K562 (cell line): ENCODE data around the gene GIPC3. TPM values are rescaled to one million over a fixed set of nuclear protein-coding genes. Genes with fewer than 3 reads are reported as not detected.

ENCODE experiments used
- ATAC-seq: fragments of 200-7000 bp; cut with Tn5 transposase; 3 replicates; pipeline ENCODE4 v1.9.1; 2020; ENCODE audit warnings: moderate library complexity
- BruUV-seq: library from RNA; stranded (reverse); fragments of 400-500 nt; replicated peaks from 2 replicates; lab custom pipeline; 2021; lab: Mats Ljungman, UMichigan
- CTCF ChIA-PET: fragments of 300-600 bp; formaldehyde crosslinking; extraction: SDS; loops from one replicate; lab custom pipeline; 2021; ENCODE audit warnings: low intra/inter-chr PET ratio; lab: Yijun Ruan, JAX
- POLR2A ChIA-PET: fragments of 300-600, 350-650 bp; sonication (Branson Sonifier 250); formaldehyde crosslinking; extraction: SDS; loops from one replicate; lab custom pipeline; 2021; ENCODE audit warnings: antibody characterized with exemption, inconsistent platforms; lab: Yijun Ruan, JAX
- DNase-seq, 4 experiments: peaks; one replicate each; pipeline versions ENCODE4 v3.0.0 to v3.0.0-alpha.2; 2011 to 2018; ENCODE audit warnings: low spot score in 3 of 4, mixed read lengths in 3 of 4; ENCODE audit errors: extremely low read depth in 1 of 4
- FAIRE-seq: peaks from 2 replicates; lab custom pipeline; 2011; peaks lifted over from hg19 to GRCh38; lab: Jason Lieb, UNC
- H2AFZ ChIP-seq: 2 replicates; pipeline ENCODE4 v1.6.0; 2011; ENCODE audit warnings: low read depth, low read length, control low read depth, inconsistent platforms
- H3K27ac ChIP-seq: fragments of 200-600 bp; 3 replicates; pipeline ENCODE4 v1.8.0; 2011; ENCODE audit warnings: low read depth, mild to moderate bottlenecking, control low read depth, inconsistent platforms, low read length, moderate library complexity, mixed read lengths; ENCODE audit errors: extremely low read depth
- H3K27me3 ChIP-seq, 2 experiments: fragments of 300-600 bp in 1 of 2; 2 replicates in 1 of 2; 3 replicates in 1 of 2; pipeline versions ENCODE4 v1.6.0 to v1.8.0; 2011; ENCODE audit warnings: inconsistent platforms in 2 of 2, low read length in 2 of 2, mild to moderate bottlenecking in 1 of 2, mixed read lengths in 1 of 2, moderate library complexity in 1 of 2; ENCODE audit not compliant: control insufficient read depth in 2 of 2, insufficient read depth in 2 of 2
- H3K36me3 ChIP-seq: fragments of 300-600 bp; 3 replicates; pipeline ENCODE4 v1.8.0; 2011; ENCODE audit warnings: mild to moderate bottlenecking, low read length, inconsistent platforms; ENCODE audit not compliant: control insufficient read depth, insufficient read depth
- H3K4me1 ChIP-seq, 2 experiments: fragments of 200-600 bp in 1 of 2; replicated peaks in 1 of 2; 2 replicates in 1 of 2; 3 replicates in 1 of 2; pipeline versions ENCODE4 v1.5.1 to v1.8.0; 2011; ENCODE audit warnings: inconsistent platforms in 2 of 2, low read length in 2 of 2, mild to moderate bottlenecking in 1 of 2, mixed read lengths in 1 of 2, moderate library complexity in 1 of 2; ENCODE audit not compliant: control insufficient read depth in 2 of 2, insufficient read depth in 2 of 2
- H3K4me2 ChIP-seq: 2 replicates; pipeline ENCODE4 v1.6.1; 2011; ENCODE audit warnings: low read length, control low read depth, inconsistent platforms, mixed read lengths; ENCODE audit not compliant: insufficient read depth
- H3K4me3 ChIP-seq: fragments of 200-600 bp; sonication (generic), shearing (Covaris generic); 2 replicates; pipeline ENCODE4 v1.5.1; 2016; ENCODE audit warnings: control low read depth, inconsistent platforms
- H3K79me2 ChIP-seq: fragments of 200-600 bp; 3 replicates; pipeline ENCODE4 v1.8.0; 2011; ENCODE audit warnings: low read length, inconsistent platforms; ENCODE audit not compliant: control insufficient read depth, insufficient read depth
- H3K9ac ChIP-seq, 2 experiments: 2 replicates each; pipeline versions ENCODE4 v1.6.0 to v1.6.1; 2011; ENCODE audit warnings: low read depth in 2 of 2, low read length in 2 of 2, control low read depth in 1 of 2, inconsistent platforms in 1 of 2, mild to moderate bottlenecking in 1 of 2, mixed read lengths in 1 of 2; ENCODE audit not compliant: insufficient read depth in 1 of 2
- H3K9me1 ChIP-seq: one replicate; pipeline ENCODE4 v1.6.0; 2011; ENCODE audit warnings: inconsistent platforms, mild to moderate bottlenecking, low read length, moderate library complexity; ENCODE audit not compliant: control insufficient read depth, insufficient read depth
- H3K9me3 ChIP-seq: replicated peaks from 2 replicates; pipeline ENCODE4 v1.5.1; 2011; ENCODE audit warnings: low read depth, low read length, inconsistent platforms; ENCODE audit not compliant: control insufficient read depth, insufficient read depth
- H4K20me1 ChIP-seq: replicated peaks from 2 replicates; pipeline ENCODE4 v1.6.1; 2011; ENCODE audit warnings: low read length, inconsistent platforms, mixed read lengths; ENCODE audit not compliant: control insufficient read depth, insufficient read depth
- ASH1L ChIP-seq: fragments of 450-650 bp; IDR thresholded peaks from 2 replicates; pipeline ENCODE4 v1.6.1; 2018; ENCODE audit warnings: borderline replicate concordance, mild to moderate bottlenecking, low read depth; ENCODE audit not compliant: partially characterized antibody
- CCNT2 ChIP-seq: IDR thresholded peaks from 2 replicates; pipeline ENCODE4 v1.6.1; 2011; ENCODE audit warnings: borderline replicate concordance, low read depth, mild to moderate bottlenecking, moderate library complexity, mixed read lengths, low read length; ENCODE audit not compliant: insufficient read length; ENCODE audit errors: extremely low read depth
- ETV1 ChIP-seq: fragments of 450-650 bp; conservative IDR thresholded peaks from 2 replicates; pipeline ENCODE4 v1.6.1; 2016; ENCODE audit warnings: missing genetic modification characterization, control low read depth, low read depth, missing compliant biosample characterization
- KAT8 ChIP-seq: fragments of 450-650 bp; IDR thresholded peaks from 2 replicates; pipeline ENCODE4 v1.6.1; 2016; ENCODE audit warnings: low read depth, mild to moderate bottlenecking
- KLF6 ChIP-seq: fragments of 250-450 bp; sonication (Bioruptor Pico); IDR thresholded peaks from 2 replicates; pipeline ENCODE4 v1.4.0; 2020; ENCODE audit warnings: mild to moderate bottlenecking, moderate library complexity, borderline replicate concordance
- PHF21A ChIP-seq: fragments of 450-650 bp; IDR thresholded peaks from 2 replicates; pipeline ENCODE4 v1.6.1; 2017; ENCODE audit warnings: low read depth, borderline replicate concordance
- PREB ChIP-seq: sonication (generic); formaldehyde crosslinking; IDR thresholded peaks from 2 replicates; pipeline ENCODE4 v1.8.1; 2023; ENCODE audit warnings: mild to moderate bottlenecking, missing genetic modification reagents
- SUPT5H ChIP-seq: fragments of 450-650 bp; IDR thresholded peaks from 2 replicates; pipeline ENCODE4 v1.6.1; 2016
- ZNF212 ChIP-seq: fragments of 450-650 bp; formaldehyde crosslinking; IDR thresholded peaks from 2 replicates; pipeline ENCODE4 v1.4.0; 2020; ENCODE audit warnings: mild to moderate bottlenecking
- ZNF253 ChIP-seq: fragments of 250-450 bp; sonication (Bioruptor Pico); conservative IDR thresholded peaks from 2 replicates; pipeline ENCODE4 v1.6.1; 2021; ENCODE audit warnings: mild to moderate bottlenecking
- ZNF586 ChIP-seq: fragments of 450-650 bp; formaldehyde crosslinking; conservative IDR thresholded peaks from 2 replicates; pipeline ENCODE4 v1.4.0; 2020; ENCODE audit warnings: mild to moderate bottlenecking, moderate library complexity
- ZNF717 ChIP-seq: fragments of 250-450 bp; sonication (Bioruptor Pico); IDR thresholded peaks from 2 replicates; pipeline ENCODE4 v1.5.0; 2021
- ZNF766 ChIP-seq: fragments of 200-800 bp; sonication (Bioruptor generic); conservative IDR thresholded peaks from 2 replicates; pipeline ENCODE4 v1.6.1; 2016; ENCODE audit warnings: missing genetic modification characterization, missing compliant biosample characterization
- WGBS: fragments of 100-300 bp; shearing (Covaris generic); methylation state at CpG from one replicate; pipeline ENCODE4 v1.1.6; 2016; ENCODE audit warnings: low coverage, mixed read lengths; ENCODE audit not compliant: insufficient coverage; ENCODE audit errors: missing lambda C conversion rate; 5-methylcytosine and 5-hydroxymethylcytosine counted together
- in situ Hi-C: fragments of 300-500 bp; cut with MboI; formaldehyde crosslinking; loops from 4 replicates; pipeline ENCODE4 v1.15.0; 2018; ENCODE audit warnings: inconsistent platforms, mixed read lengths
- intact Hi-C: fragments of 100-400 bp; cut with micrococcal nuclease; formaldehyde crosslinking; loops from 2 replicates; pipeline ENCODE4 v1.14.2; 2022
- polyA plus RNA-seq, 8 experiments: library from polyadenylated mRNA; depleted of rRNA in 4 of 8; stranded (reverse) in 5 of 8; unstranded in 3 of 8; fragments of >200 nt; fragmentation: Nextera tagmentation in 2 of 8; fragmentation: Illumina TruSeq in 1 of 8; extraction: Ambion mirVana in 2 of 8; extraction: Trizol in 1 of 8; gene quantifications; 2 replicates each; pipeline versions ENCODE4 v1.2.1 to v1.2.3, GENCODE V29; 2011 to 2014; ENCODE audit warnings: inconsistent platforms in 1 of 8, missing spikeins in 1 of 8
- total RNA-seq, 7 experiments: library from RNA; depleted of rRNA in 6 of 7; stranded (reverse); fragments of >200 nt in 6 of 7; fragmentation: Illumina TruSeq in 2 of 7; extraction: Trizol in 2 of 7; gene quantifications; 2 replicates each; pipeline versions ENCODE4 v1.2.1 to v1.2.3, GENCODE V29; 2011 to 2021; ENCODE audit warnings: low replicate concordance in 1 of 7
- TF ChIP-seq, protein P1 (sequence below): fragments of 250-450 bp; sonication (Bioruptor Pico); IDR thresholded peaks from 2 replicates; pipeline ENCODE4 v1.8.0; 2021; ENCODE audit warnings: mild to moderate bottlenecking, moderate library complexity
- TF ChIP-seq, protein P2 (sequence below): fragments of 250-450 bp; sonication (Bioruptor Pico); IDR thresholded peaks from 2 replicates; pipeline ENCODE4 v1.4.0; 2020; ENCODE audit warnings: mild to moderate bottlenecking, moderate library complexity

The GIPC3 gene
- total and polyA plus RNA-seq, 9 of the 15 experiments (the other 6 are each of a cell fraction or from before 2014, with no cell fraction given) = 0.03 to 3.6 (median 1.5) TPM; not detected in 1

GRCh38 chr19:3550947-3551791 lies 34.1 kb upstream of the GIPC3 start (continued):
- no peak for TF ChIP-seq ETV1 (tag)
- TF ChIP-seq, all 486 proteins: peak for 2

GRCh38 chr19:3551792-3552095 lies 33.5 kb upstream of the GIPC3 start:
- no peak overlapping the region for H3K4me3 ChIP-seq
- no peak for FAIRE-seq
- no peak overlapping the region for H3K27ac ChIP-seq
- no peak overlapping the region for H2AFZ ChIP-seq
- no peak for ATAC-seq
- no TSS peak for BruUV-seq
- H3K9me1 ChIP-seq = peaks cover 7% of the 10 kb centered on the region
- DNase-seq = no peak
- in situ Hi-C loops (no loop called here), intact Hi-C loops (no loop called here)
- WGBS = 93% methylated on average over 8 of the region's 9 CpGs
- H3K4me1 ChIP-seq = peaks cover 10 to 64% of the 10 kb centered on the region in 2 experiments; a peak in 4 of 5 replicates
- ChIA-PET POLR2A (interaction anchor here (0.7 to 0.8 kb wide), 2 partner anchors 34 to 36 kb away, joined by 3 read pairs; no protein-coding TSS in a partner anchor), CTCF (no interaction called here)
- H3K27me3 ChIP-seq = no peaks in the 10 kb centered on the region
- no peaks in the 10 kb centered on the region for H3K9me3 ChIP-seq
- H3K9ac ChIP-seq = peak overlapping the region in 1 of 2 experiments; percentile 36; a peak in 1 of 4 replicates
- H3K79me2 ChIP-seq = peaks cover 36% of the 10 kb centered on the region
- peaks cover 57% of the 10 kb centered on the region for H3K36me3 ChIP-seq
- H4K20me1 ChIP-seq = peaks cover 14% of the 10 kb centered on the region
- H3K4me2 ChIP-seq = no peak overlapping the region
- TF ChIP-seq ZNF253 (CRISPR knock-in tag) = no peak
- TF ChIP-seq, protein P1, sequence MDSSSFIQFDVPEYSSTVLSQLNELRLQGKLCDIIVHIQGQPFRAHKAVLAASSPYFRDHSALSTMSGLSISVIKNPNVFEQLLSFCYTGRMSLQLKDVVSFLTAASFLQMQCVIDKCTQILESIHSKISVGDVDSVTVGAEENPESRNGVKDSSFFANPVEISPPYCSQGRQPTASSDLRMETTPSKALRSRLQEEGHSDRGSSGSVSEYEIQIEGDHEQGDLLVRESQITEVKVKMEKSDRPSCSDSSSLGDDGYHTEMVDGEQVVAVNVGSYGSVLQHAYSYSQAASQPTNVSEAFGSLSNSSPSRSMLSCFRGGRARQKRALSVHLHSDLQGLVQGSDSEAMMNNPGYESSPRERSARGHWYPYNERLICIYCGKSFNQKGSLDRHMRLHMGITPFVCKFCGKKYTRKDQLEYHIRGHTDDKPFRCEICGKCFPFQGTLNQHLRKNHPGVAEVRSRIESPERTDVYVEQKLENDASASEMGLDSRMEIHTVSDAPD (CRISPR knock-in tag) = no peak
- TF ChIP-seq PHF21A = no peak
- TF ChIP-seq ZNF717 (CRISPR knock-in tag) = no peak
- TF ChIP-seq CCNT2 = no peak
- TF ChIP-seq PREB (CRISPR knock-in tag) = no peak
- TF ChIP-seq ZNF766 (CRISPR knock-in tag) = no peak
- TF ChIP-seq, protein P2, sequence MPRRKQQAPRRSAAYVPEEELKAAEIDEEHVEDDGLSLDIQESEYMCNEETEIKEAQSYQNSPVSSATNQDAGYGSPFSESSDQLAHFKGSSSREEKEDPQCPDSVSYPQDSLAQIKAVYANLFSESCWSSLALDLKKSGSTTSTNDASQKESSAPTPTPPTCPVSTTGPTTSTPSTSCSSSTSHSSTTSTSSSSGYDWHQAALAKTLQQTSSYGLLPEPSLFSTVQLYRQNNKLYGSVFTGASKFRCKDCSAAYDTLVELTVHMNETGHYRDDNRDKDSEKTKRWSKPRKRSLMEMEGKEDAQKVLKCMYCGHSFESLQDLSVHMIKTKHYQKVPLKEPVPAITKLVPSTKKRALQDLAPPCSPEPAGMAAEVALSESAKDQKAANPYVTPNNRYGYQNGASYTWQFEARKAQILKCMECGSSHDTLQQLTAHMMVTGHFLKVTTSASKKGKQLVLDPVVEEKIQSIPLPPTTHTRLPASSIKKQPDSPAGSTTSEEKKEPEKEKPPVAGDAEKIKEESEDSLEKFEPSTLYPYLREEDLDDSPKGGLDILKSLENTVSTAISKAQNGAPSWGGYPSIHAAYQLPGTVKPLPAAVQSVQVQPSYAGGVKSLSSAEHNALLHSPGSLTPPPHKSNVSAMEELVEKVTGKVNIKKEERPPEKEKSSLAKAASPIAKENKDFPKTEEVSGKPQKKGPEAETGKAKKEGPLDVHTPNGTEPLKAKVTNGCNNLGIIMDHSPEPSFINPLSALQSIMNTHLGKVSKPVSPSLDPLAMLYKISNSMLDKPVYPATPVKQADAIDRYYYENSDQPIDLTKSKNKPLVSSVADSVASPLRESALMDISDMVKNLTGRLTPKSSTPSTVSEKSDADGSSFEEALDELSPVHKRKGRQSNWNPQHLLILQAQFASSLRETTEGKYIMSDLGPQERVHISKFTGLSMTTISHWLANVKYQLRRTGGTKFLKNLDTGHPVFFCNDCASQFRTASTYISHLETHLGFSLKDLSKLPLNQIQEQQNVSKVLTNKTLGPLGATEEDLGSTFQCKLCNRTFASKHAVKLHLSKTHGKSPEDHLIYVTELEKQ = no peak
- no peak for TF ChIP-seq SUPT5H
- TF ChIP-seq ZNF586 (CRISPR knock-in tag) = no peak
- TF ChIP-seq ZNF212 (CRISPR knock-in tag) = no peak
- no peak for TF ChIP-seq KLF6 (CRISPR knock-in tag)
- no peak for TF ChIP-seq ASH1L
- TF ChIP-seq KAT8 = no peak
